ENCODE results near the gene TSC22D2.

DNA sequence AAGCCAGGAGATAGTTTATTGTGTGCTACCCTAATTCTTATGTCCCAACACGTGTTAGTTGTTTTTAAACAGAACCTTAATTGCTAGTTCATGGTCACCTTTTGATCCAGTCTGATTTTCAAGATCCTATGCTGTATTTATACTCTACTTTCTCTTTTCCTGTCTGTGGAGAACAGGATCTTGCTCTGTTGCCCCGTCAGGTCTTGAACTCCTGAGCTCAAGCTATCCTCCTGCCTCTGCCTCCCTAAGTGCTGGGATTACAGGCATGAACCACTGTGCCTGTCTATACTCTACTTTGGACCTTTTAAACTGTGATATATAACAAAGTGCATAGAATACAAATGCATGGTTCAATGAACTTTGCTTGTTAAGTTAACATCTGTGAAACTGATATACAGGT, 44.7 kb upstream of the TSC22D2 start:
- no peak for TF ChIP-seq CTCF (IDR thresholded peaks at IDR 0.05; ENCODE audit: low read depth, low read length, poor library complexity, severe bottlenecking)
- TF ChIP-seq EZH2phosphoT487 (IDR thresholded peaks at IDR 0.05; ENCODE audit: borderline replicate concordance, low read length), result no peak

Measured in DOHH2 (cell line).